Measurements from ENCODE around the gene MCM3AP. TPM values are rescaled to one million over a fixed set of nuclear protein-coding genes. Genes with fewer than 3 reads are reported as not detected.

Gene MCM3AP
- total and polyA plus RNA-seq, 9 of the 15 experiments (the other 6 are each of a cell fraction or from before 2014, with no cell fraction given), result 6.5 to 179 (median 69.6) TPM

- TF ChIP-seq, protein P1, sequence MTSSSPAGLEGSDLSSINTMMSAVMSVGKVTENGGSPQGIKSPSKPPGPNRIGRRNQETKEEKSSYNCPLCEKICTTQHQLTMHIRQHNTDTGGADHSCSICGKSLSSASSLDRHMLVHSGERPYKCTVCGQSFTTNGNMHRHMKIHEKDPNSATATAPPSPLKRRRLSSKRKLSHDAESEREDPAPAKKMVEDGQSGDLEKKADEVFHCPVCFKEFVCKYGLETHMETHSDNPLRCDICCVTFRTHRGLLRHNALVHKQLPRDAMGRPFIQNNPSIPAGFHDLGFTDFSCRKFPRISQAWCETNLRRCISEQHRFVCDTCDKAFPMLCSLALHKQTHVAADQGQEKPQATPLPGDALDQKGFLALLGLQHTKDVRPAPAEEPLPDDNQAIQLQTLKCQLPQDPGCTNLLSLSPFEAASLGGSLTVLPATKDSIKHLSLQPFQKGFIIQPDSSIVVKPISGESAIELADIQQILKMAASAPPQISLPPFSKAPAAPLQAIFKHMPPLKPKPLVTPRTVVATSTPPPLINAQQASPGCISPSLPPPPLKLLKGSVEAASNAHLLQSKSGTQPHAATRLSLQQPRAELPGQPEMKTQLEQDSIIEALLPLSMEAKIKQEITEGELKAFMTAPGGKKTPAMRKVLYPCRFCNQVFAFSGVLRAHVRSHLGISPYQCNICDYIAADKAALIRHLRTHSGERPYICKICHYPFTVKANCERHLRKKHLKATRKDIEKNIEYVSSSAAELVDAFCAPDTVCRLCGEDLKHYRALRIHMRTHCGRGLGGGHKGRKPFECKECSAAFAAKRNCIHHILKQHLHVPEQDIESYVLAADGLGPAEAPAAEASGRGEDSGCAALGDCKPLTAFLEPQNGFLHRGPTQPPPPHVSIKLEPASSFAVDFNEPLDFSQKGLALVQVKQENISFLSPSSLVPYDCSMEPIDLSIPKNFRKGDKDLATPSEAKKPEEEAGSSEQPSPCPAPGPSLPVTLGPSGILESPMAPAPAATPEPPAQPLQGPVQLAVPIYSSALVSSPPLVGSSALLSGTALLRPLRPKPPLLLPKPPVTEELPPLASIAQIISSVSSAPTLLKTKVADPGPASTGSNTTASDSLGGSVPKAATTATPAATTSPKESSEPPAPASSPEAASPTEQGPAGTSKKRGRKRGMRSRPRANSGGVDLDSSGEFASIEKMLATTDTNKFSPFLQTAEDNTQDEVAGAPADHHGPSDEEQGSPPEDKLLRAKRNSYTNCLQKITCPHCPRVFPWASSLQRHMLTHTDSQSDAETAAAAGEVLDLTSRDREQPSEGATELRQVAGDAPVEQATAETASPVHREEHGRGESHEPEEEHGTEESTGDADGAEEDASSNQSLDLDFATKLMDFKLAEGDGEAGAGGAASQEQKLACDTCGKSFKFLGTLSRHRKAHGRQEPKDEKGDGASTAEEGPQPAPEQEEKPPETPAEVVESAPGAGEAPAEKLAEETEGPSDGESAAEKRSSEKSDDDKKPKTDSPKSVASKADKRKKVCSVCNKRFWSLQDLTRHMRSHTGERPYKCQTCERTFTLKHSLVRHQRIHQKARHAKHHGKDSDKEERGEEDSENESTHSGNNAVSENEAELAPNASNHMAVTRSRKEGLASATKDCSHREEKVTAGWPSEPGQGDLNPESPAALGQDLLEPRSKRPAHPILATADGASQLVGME (CRISPR knock-in tag; IDR thresholded peaks at IDR 0.05), result no peak
- TF ChIP-seq RB1 (IDR thresholded peaks at IDR 0.05; ENCODE audit: low read depth), result no peak; the same call in 1 of the 2 replicates
- 0 out of 4 replicates have a peak, but pooled peaks of 1 of the 2 experiments have one; percentile 23 for TF ChIP-seq ARNT (IDR thresholded peaks at IDR 0.05)
- TF ChIP-seq TCF7L2 (IDR thresholded peaks at IDR 0.05; ENCODE audit: low read depth, low read length), result no peak
- no peak for TF ChIP-seq ZNF165 (CRISPR knock-in tag; IDR thresholded peaks at IDR 0.05; ENCODE audit: borderline replicate concordance)
- TF ChIP-seq L3MBTL2 (IDR thresholded peaks at IDR 0.05), result peak; percentile 58
- TF ChIP-seq NR2C1 (IDR thresholded peaks at IDR 0.05), result peak; percentile 16; the same call in 1 of the 2 replicates
- TF ChIP-seq NR2C1 (tag; IDR thresholded peaks at IDR 0.05), result peak; percentile 45; the same call in 1 of the 2 replicates
- peak; percentile 64 for TF ChIP-seq MAFK (IDR thresholded peaks at IDR 0.05; ENCODE audit: low read length)
- TF ChIP-seq, protein P2, sequence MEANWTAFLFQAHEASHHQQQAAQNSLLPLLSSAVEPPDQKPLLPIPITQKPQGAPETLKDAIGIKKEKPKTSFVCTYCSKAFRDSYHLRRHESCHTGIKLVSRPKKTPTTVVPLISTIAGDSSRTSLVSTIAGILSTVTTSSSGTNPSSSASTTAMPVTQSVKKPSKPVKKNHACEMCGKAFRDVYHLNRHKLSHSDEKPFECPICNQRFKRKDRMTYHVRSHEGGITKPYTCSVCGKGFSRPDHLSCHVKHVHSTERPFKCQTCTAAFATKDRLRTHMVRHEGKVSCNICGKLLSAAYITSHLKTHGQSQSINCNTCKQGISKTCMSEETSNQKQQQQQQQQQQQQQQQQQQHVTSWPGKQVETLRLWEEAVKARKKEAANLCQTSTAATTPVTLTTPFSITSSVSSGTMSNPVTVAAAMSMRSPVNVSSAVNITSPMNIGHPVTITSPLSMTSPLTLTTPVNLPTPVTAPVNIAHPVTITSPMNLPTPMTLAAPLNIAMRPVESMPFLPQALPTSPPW (CRISPR knock-in tag; IDR thresholded peaks at IDR 0.05), result peak; percentile 79
- TF ChIP-seq DDX20 (tag; IDR thresholded peaks at IDR 0.05; ENCODE audit: low read depth), result no peak
- TF ChIP-seq CLOCK (CRISPR knock-in tag; IDR thresholded peaks at IDR 0.05; ENCODE audit: borderline replicate concordance), result no peak
- TF ChIP-seq, protein P3, sequence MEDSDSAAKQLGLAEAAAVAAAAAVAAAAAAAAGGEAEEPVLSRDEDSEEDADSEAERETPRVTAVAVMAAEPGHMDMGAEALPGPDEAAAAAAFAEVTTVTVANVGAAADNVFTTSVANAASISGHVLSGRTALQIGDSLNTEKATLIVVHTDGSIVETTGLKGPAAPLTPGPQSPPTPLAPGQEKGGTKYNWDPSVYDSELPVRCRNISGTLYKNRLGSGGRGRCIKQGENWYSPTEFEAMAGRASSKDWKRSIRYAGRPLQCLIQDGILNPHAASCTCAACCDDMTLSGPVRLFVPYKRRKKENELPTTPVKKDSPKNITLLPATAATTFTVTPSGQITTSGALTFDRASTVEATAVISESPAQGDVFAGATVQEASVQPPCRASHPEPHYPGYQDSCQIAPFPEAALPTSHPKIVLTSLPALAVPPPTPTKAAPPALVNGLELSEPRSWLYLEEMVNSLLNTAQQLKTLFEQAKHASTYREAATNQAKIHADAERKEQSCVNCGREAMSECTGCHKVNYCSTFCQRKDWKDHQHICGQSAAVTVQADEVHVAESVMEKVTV (CRISPR knock-in tag; IDR thresholded peaks at IDR 0.05), result peak; percentile 35; the same call in 1 of the 2 replicates
- TF ChIP-seq LEF1 (IDR thresholded peaks at IDR 0.05), result peak; percentile 59; the same call in 1 of the 2 replicates
- TF ChIP-seq C11orf30 (IDR thresholded peaks at IDR 0.05; ENCODE audit: low read depth), result peak; percentile 67
- TF ChIP-seq RFX1 (IDR thresholded peaks at IDR 0.05), result no peak
Measured at GRCh38 chr21:46188226-46189212, 96.9 kb downstream of the MCM3AP start (continued).

All from K562 (cell line).